ENCODE results near the gene CTNNA1.

The CTNNA1 gene

DNA sequence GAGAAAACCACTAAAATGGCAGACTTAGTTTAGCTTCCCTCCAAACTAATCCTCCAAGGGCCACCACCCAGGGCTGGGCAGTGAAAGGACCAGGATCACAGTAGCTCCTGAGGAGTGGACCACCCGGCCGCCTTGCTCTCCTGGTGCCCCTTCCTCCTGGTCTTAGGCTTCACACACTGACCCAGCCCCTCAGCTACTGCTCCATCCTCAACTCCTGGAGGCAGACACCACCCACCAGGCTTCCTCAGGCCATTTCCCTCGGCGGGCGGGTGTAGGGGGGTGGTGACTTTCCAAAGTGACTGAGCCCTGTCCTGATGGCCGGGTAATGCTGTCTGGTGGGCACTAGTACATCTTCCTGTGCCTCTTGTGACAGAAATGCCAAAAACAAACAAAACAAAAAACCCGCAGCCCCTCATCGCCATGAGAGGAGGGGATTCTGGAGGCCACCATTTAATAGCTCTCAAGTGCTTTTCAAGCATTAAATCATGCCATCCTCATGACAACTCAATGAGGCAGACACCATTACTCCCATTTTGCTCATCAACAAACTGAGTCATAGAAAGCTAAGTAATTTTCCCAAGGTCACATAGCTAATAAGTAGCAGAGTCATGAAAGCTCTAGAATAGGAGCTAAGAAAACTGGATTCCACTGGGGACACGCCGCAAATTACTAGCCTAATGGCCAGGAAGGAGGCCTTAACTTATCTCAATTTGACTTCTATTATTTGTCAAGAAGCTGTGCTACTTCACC lies 213.2 kb downstream of the CTNNA1 start:
- H3K27me3 Mint-ChIP-seq (ENCODE audit: low read depth): no peaks in the 10 kb centered on the region
- H3K4me3 Mint-ChIP-seq: no peak overlapping the region
- H3K4me1 Mint-ChIP-seq (ENCODE audit: low read depth): no peaks in the 10 kb centered on the region
- H3K36me3 Mint-ChIP-seq (ENCODE audit: low read depth): no peaks in the 10 kb centered on the region
- no peaks in the 10 kb centered on the region for H3K9me3 Mint-ChIP-seq
- no peak overlapping the region for H3K27ac Mint-ChIP-seq

- H3K36me3 Mint-ChIP-seq (ENCODE audit: low read depth): no peaks in the 10 kb centered on the region
- H3K4me1 Mint-ChIP-seq (ENCODE audit: low read depth): no peaks in the 10 kb centered on the region
- no peak overlapping the region for H3K4me3 Mint-ChIP-seq
- H3K27me3 Mint-ChIP-seq (ENCODE audit: low read depth): no peaks in the 10 kb centered on the region
- H3K27ac Mint-ChIP-seq: no peak overlapping the region
- H3K9me3 Mint-ChIP-seq: no peaks in the 10 kb centered on the region
Measured at GRCh38 chr5:138967791-138968448, 214.7 kb downstream of the CTNNA1 start.

GRCh38 chr5:138968601-138969000 lies 215.4 kb downstream of the CTNNA1 start:
- H3K27me3 Mint-ChIP-seq (ENCODE audit: low read depth): no peaks in the 10 kb centered on the region
- H3K9me3 Mint-ChIP-seq: no peaks in the 10 kb centered on the region
- H3K36me3 Mint-ChIP-seq (ENCODE audit: low read depth): no peaks in the 10 kb centered on the region
- H3K4me3 Mint-ChIP-seq: no peak overlapping the region
- no peak overlapping the region for H3K27ac Mint-ChIP-seq
- H3K4me1 Mint-ChIP-seq (ENCODE audit: low read depth): no peaks in the 10 kb centered on the region

- H3K27ac Mint-ChIP-seq: no peak overlapping the region
- no peaks in the 10 kb centered on the region for H3K9me3 Mint-ChIP-seq
- no peaks in the 10 kb centered on the region for H3K36me3 Mint-ChIP-seq (ENCODE audit: low read depth)
- no peak overlapping the region for H3K4me3 Mint-ChIP-seq
- H3K4me1 Mint-ChIP-seq (ENCODE audit: low read depth): no peaks in the 10 kb centered on the region
- no peaks in the 10 kb centered on the region for H3K27me3 Mint-ChIP-seq (ENCODE audit: low read depth)
Measured at GRCh38 chr5:138969323-138970002, 216.2 kb downstream of the CTNNA1 start.

DNA sequence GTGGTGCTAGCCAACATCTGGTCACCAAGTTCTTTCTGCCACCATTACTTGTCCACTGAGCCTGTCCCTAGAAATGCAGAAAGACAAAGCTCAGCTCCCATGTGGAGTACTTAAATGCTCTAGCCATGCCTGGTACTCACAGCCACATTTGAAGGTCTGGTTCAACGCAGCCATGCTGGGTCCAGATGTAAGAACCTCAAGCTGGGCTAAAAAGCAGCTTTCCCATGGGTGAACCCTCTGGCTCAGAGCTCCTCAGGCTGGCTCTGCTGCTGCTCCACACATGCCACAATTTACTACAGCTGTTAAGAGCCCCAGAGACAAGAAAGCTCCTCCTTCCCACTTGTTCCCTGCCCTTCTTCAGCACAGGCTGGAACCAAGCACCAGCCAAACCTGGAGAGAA lies 219.0 kb downstream of the CTNNA1 start:
- no peaks in the 10 kb centered on the region for H3K27me3 Mint-ChIP-seq (ENCODE audit: low read depth)
- no peak overlapping the region for H3K27ac Mint-ChIP-seq
- peaks cover 7% of the 10 kb centered on the region for H3K4me1 Mint-ChIP-seq (ENCODE audit: low read depth)
- H3K4me3 Mint-ChIP-seq: no peak overlapping the region
- no peaks in the 10 kb centered on the region for H3K9me3 Mint-ChIP-seq
- no peaks in the 10 kb centered on the region for H3K36me3 Mint-ChIP-seq (ENCODE audit: low read depth)

DNA sequence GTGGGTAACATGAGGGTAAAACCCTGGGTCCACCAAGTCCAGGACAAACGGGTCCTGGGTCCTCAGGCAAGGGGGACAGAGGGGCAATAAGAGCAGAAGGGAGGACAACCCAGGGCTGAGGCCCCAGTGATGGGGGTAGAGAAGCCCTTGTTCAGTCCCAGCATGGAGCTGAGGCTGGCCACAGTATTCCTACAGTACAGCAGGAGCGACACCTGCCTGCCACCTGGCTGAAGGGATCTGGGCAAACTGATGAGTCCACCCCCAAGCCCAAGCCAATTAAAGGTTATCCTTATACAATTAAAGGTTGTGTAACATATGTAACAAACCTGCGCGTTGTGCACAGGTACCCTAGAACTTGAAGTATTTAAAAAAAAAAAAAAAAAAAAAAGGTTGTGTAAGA lies 219.6 kb downstream of the CTNNA1 start:
- Mint-ChIP-seq H3K27me3 (ENCODE audit: low read depth) (no peaks in the 10 kb centered on the region), H3K27ac (no peak overlapping the region), H3K4me1 (ENCODE audit: low read depth) (peaks cover 7% of the 10 kb centered on the region), H3K36me3 (ENCODE audit: low read depth) (no peaks in the 10 kb centered on the region), H3K4me3 (no peak overlapping the region), H3K9me3 (no peaks in the 10 kb centered on the region)

GRCh38 chr5:138974227-138975063 lies 221.2 kb downstream of the CTNNA1 start:
- H3K36me3 Mint-ChIP-seq (ENCODE audit: low read depth): no peaks in the 10 kb centered on the region
- no peaks in the 10 kb centered on the region for H3K27me3 Mint-ChIP-seq (ENCODE audit: low read depth)
- no peak overlapping the region for H3K27ac Mint-ChIP-seq
- H3K9me3 Mint-ChIP-seq: no peaks in the 10 kb centered on the region
- H3K4me1 Mint-ChIP-seq (ENCODE audit: low read depth): peaks cover 11% of the 10 kb centered on the region
- H3K4me3 Mint-ChIP-seq: no peak overlapping the region

GRCh38 chr5:138975098-138975847 lies 222.0 kb downstream of the CTNNA1 start:
- no peaks in the 10 kb centered on the region for H3K27me3 Mint-ChIP-seq (ENCODE audit: low read depth)
- peaks cover 20% of the 10 kb centered on the region for H3K4me1 Mint-ChIP-seq (ENCODE audit: low read depth)
- no peak overlapping the region for H3K27ac Mint-ChIP-seq
- H3K36me3 Mint-ChIP-seq (ENCODE audit: low read depth): peaks cover 5% of the 10 kb centered on the region
- H3K9me3 Mint-ChIP-seq: no peaks in the 10 kb centered on the region
- no peak overlapping the region for H3K4me3 Mint-ChIP-seq

DNA sequence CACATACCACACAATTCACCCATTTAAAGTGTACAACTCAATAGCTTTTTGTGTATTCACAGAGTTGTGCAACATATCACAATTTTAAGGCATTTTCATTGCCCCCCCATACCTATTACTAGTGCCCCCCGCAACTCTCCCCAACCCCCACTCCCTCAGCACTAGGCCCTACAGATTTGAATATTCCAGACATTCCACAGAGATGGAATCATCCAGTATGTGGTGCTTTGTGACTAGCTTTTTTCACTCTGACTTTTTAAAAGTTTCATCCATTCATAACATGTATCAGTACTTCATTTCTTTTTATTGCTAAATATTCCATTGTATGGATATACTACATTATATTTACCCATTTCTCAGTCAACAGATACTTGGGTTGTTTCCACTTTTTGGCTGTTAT lies 224.9 kb downstream of the CTNNA1 start:
- Mint-ChIP-seq H3K27me3 (ENCODE audit: low read depth) (no peaks in the 10 kb centered on the region), H3K9me3 (no peaks in the 10 kb centered on the region), H3K36me3 (ENCODE audit: low read depth) (peaks cover 5% of the 10 kb centered on the region), H3K4me1 (ENCODE audit: low read depth) (peaks cover 29% of the 10 kb centered on the region), H3K4me3 (no peak overlapping the region), H3K27ac (no peak overlapping the region)

DNA sequence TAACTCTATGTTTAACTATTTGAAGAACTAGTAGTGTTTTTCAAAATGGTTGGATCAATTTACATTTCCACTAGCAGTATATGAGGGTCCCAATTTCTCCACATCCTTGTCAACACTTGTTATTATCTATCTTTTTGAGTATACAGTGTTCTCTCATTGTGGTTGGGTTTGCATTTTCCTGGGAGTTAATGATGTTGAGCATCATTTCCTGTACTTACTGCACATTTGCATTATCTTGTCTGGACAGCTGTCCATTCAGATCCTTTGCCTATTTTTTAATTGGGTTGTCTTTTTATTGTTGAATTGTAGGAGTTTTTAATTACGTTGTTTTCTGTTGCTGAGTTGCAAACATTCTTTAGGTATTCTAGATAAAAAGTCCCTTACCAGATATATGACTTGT lies 225.4 kb downstream of the CTNNA1 start:
- peaks cover 29% of the 10 kb centered on the region for H3K4me1 Mint-ChIP-seq (ENCODE audit: low read depth)

DNA sequence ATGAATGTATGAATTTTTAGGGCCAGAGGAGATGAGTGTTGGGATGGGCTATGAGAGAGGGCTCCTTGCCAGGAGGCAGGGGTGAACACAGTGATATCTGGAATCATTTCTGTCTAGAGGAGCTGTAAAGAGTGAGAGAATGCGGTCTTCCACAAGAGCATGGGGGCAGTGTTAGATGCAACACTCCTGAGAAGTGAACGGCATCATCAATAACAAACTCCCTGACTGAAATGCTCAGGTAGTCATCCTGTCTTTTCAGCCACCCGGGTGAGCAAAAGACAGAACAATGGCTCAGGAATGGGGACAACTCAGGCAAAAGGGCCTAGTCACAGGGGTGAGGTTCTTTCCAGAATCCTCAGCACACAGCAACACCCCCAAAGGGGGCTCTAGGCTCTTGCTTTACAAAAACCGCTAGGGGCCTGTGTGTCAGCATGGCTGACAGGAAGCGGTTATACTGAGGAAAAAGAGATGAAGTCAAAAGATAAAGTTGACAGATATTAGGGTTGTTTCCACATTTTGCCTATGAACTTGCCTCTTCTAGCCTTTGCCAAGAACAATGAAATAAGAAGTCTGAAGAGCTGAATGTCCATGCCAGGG lies 226.6 kb downstream of the CTNNA1 start:
- H3K9me3 Mint-ChIP-seq: no peaks in the 10 kb centered on the region
- peaks cover 5% of the 10 kb centered on the region for H3K36me3 Mint-ChIP-seq (ENCODE audit: low read depth)
- peak overlapping the region; percentile 45 for H3K27ac Mint-ChIP-seq
- peak overlapping the region; percentile 53 for H3K4me3 Mint-ChIP-seq
- H3K27me3 Mint-ChIP-seq (ENCODE audit: low read depth): no peaks in the 10 kb centered on the region
- peaks cover 29% of the 10 kb centered on the region for H3K4me1 Mint-ChIP-seq (ENCODE audit: low read depth)

More for the DNA sequence above, 225.4 kb downstream of the CTNNA1 start:
- Mint-ChIP-seq H3K27me3 (ENCODE audit: low read depth) (no peaks in the 10 kb centered on the region), H3K36me3 (ENCODE audit: low read depth) (peaks cover 5% of the 10 kb centered on the region), H3K27ac (no peak overlapping the region), H3K4me3 (no peak overlapping the region), H3K9me3 (no peaks in the 10 kb centered on the region)

GRCh38 chr5:138980441-138980840 lies 227.2 kb downstream of the CTNNA1 start:
- no peaks in the 10 kb centered on the region for H3K9me3 Mint-ChIP-seq
- no peaks in the 10 kb centered on the region for H3K27me3 Mint-ChIP-seq (ENCODE audit: low read depth)
- H3K4me1 Mint-ChIP-seq (ENCODE audit: low read depth): peaks cover 31% of the 10 kb centered on the region
- peaks cover 5% of the 10 kb centered on the region for H3K36me3 Mint-ChIP-seq (ENCODE audit: low read depth)
- peak overlapping the region; percentile 53 for H3K4me3 Mint-ChIP-seq
- peak overlapping the region; percentile 45 for H3K27ac Mint-ChIP-seq

DNA sequence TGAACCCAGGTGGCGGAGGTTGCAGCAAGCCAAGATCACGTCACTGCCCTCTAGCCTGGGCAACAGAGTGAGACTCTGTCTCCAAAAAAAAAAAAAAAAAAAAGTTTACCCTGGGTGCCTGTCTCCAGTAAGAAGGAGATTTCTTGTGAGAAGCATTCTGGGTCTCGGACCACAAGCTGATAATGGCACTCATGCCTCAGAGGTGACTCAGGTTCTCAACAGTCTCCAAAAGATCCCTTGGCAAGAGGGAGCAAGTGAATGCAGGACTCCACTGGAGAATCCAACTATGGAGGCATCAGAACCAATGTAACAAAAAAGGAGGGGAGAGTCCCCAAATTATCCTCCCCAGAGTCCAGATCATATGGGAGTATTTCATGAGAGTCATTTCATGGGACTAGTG lies 227.9 kb downstream of the CTNNA1 start:
- Mint-ChIP-seq H3K27ac (no peak overlapping the region), H3K9me3 (no peaks in the 10 kb centered on the region), H3K36me3 (ENCODE audit: low read depth) (peaks cover 5% of the 10 kb centered on the region), H3K27me3 (ENCODE audit: low read depth) (no peaks in the 10 kb centered on the region), H3K4me3 (no peak overlapping the region), H3K4me1 (ENCODE audit: low read depth) (peaks cover 27% of the 10 kb centered on the region)

Data from T-helper 1 cell treated with Interleukin-12 subunit alpha and Interleukin-12 subunit beta and Interleukin-4 antibody, amounts not matched to agents 30 μg/mL and 1 μg/mL, for 36 hours (primary cell).